GM19043 (cell line): Measurements from ENCODE around the gene ECT2L.

Experiments used
- ATAC-seq: cut with Tn5 transposase; IDR thresholded peaks from one replicate; pipeline ENCODE4 v1.9.1; 2021; ENCODE audit warnings: low read depth; ENCODE audit not compliant: unreplicated experiment

Gene ECT2L

GRCh38 chr6:138795809-138796603 is at the start of gene ECT2L:
ECT2L (plus strand) TSS chr6:138796087; CDS start chr6:138813275, 17,188 bp downstream.
- ATAC-seq, result no peak

DNA sequence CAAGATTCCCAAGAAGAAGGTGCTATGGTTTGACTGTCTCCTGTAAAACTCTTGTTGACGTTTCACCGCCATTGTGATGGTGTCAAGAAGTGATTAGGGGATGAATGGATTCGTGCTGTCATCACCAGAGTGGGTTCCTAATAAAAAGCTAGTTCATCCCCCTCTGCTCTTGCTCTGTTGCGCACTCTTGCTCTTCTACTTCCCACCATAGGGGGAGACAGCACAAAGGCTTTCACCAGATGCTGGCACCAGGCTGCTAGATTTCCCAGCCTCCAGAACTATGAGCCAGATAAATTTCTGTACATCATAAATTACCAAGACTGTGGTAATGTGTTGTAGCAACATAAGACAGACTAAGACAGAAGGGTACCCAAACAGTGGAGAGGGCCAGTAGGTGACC is 43.9 kb upstream of the ECT2L start:
- no peak for ATAC-seq

DNA sequence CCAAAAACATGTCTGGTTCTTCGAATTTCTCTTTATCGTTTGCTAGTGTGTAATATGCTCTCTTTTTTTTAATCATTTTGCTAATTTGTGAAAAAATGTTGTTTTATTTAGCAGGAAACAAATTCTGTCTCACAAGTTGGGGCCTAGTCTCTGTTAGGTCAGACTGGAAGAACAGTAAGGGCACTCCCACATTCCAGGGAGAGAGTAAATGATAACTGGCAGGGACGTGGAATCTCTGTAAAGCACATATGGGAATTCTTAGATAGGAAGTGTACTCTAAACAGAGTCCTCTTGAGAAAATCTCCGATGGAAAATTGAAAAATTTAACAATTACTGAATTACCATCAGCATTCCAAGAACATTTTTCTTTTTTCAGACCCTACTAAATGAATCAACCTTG is 38.8 kb upstream of the ECT2L start:
- no peak for ATAC-seq

DNA sequence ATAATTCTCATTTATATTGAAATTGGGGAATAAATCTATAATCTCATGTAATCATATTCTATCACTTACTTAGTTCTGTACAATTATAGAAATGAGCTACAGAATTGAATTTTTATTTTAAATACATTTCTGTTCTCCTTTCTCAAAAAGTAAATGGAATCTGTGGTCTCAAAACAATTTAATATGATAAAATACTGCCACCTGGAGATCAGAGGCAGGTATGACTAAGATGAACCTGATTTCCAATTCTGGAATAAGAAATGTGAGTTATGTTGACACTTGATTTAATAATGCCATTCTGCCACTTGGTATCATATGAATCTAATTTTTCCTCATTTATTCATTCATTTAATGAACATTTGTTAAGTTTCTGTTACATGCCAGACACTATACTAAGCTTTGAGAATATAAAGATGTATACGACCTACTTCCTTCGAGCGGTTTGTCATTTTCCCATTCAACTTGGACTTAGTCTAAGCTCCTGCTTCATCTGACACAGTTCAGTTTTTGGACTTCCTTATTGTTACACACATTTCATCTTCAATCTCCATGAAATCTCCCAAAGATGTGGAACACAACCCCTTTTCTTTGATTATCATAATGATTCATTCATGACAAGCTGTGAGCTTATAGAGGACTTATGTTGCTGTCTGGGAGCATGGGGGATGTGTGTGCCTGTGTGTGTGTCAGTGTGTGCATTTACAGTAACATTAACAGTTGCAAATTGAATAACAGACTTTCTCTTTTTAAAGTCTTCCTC is 29.8 kb upstream of the ECT2L start:
- no peak for ATAC-seq

GRCh38 chr6:138769102-138769676 is 26.7 kb upstream of the ECT2L start:
- no peak for ATAC-seq

DNA sequence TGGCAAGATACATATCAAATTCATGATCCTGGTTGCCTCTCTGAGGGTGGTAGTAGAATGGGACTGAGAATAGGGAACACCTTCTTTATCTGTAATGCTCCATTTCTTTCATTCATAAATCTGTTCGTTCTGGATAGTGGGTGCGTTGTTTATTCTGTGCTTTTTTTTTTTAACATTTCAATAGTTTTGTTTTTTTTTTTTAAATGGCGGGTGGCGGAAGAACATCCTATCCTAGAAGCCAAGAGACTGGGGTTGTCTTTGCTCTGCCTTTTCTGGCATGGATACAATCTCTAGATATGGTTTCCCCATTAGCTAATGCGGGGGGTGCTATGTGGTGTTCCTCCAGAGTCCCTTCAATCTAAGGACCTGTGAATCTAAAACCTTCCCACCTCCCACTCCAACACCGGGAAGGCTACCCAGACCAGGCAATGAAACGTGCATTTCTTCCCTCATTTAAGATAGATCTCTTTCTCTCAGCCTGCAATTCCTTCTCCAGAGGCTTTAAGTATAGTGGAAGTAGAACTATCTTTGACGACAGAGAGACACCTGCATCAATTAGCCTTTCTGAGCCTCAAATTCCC is 23.2 kb upstream of the ECT2L start:
- peak; percentile 1 for ATAC-seq

DNA sequence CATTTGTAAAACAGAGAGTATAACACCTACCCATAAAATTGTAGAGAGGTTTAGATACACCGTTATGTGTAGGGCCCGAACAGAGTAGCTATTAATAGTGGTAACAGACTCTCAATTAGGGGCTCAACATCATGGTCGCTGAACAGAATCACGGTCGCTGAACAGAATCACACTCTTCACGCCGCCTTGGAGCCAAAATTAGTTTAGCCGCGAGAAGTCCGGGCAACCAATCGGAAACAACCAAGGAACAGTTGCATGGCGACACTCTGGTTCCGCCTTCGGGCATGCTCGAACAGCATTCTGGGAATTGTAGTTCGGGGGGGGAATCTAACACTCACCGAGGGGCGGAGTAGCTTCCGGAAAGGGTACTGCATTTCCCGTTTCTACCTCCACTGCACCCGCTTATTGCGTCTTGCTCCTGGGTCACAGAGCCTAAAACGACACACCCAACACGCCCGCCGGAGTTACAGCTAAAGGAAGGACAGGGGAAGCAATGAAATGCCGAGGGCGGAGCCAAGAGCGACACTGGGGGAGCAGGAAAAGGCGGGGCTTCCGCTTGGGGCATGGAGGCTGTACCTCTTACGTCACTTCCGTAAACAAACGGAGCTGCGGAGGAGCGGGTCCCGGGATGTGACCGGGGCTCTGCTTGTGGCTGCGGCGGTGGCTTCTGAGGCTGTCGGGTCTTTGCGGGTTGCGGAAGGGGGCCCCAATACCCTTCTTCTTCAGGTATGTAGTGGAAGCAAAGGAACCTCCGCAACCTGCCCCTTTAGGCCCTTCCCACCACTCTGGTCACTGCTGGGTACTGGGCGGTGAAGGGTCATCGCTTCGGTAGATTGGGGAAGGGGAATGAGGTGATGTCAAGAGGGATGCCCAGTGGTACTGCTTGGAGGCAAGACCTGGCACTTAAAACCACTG is 22.5 kb upstream of the ECT2L start, which contains the start of gene CCDC28A:
Gene CCDC28A, plus strand, starts transcription at position 593 of the 915 bp plus-strand sequence. CDS start 2,352 bp downstream, outside the sequence.
- ATAC-seq, result peak; percentile 86

- ATAC-seq, result no peak
These were observed 21.5 kb upstream of the ECT2L start for GRCh38 chr6:138774370-138774769.

DNA sequence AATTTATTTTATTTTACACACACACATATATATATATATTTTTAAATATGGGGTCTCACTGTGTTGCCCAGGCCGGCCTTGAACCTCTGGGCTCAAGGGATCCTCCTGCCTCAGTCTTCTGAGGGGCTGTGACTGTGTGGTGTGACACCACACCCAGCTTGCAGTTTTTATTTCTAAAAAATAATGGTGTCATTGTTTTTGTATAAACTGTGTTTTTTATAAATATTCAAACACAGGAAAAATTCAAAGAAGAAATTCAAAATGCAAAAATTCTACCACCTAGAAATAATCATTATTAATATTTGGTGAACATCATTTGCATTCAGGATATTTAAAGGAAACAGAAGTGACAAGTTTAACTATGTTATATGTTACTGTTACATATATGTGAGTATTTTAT is 19.2 kb upstream of the ECT2L start:
- ATAC-seq, result no peak

- no peak for ATAC-seq
These were observed 17.6 kb upstream of the ECT2L start for GRCh38 chr6:138778331-138778730.

DNA sequence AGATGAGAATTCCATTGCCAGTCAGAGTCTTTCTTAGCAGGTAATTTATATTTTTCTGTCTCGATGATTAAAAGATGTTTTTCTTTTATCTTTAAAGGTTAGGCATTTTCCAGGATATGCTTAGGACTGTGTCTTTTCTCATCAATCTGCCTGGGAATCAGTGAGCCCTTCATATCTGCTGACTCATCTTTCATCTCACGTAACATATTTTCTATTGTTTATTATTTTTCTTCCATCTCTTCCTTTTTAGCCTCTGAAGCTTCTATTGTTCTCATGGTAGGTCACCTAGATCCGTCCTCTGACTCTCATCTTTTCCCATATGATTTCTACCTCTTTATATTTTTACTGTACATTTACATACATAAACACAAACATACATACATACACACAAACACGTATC is 13.6 kb upstream of the ECT2L start:
- ATAC-seq, result no peak

GRCh38 chr6:138785079-138785478 is 10.8 kb upstream of the ECT2L start:
- ATAC-seq, result no peak

- ATAC-seq, result no peak
These were observed 9.9 kb upstream of the ECT2L start for GRCh38 chr6:138785980-138786379.

GRCh38 chr6:138787138-138787537 is 8.7 kb upstream of the ECT2L start:
- ATAC-seq, result no peak

- no peak for ATAC-seq
These were observed 884 bp downstream of the ECT2L start for GRCh38 chr6:138796771-138797170.

DNA sequence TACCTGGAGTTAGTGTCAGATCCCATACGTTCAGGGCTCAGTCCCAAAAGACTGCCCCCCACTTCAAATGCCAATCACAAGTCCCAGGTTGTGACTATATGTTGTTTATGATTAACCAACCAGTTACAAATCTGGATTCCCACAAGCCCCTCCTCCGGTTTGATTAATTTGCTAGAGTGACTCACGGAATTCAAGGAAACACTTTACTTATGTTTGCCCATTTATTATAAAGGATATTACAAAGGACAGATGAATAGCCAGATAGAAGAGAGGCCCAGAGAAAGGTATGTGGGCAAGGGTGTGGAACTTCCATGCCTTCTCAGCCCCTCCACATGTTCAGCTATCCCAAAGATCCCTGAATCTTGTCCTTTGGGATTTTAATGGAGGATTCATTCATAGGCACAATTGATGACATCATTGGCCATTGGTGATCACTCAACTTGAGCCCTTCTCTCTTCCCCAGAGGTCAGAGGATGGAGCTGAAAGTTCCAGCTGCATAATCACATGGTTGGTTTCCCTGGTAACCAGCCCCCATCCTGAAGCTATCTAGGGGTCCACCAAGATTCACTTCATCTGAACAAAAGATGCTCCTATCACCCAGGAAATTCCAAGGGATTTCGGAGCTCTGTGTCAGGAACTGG is 2.0 kb downstream of the ECT2L start:
- no peak for ATAC-seq

DNA sequence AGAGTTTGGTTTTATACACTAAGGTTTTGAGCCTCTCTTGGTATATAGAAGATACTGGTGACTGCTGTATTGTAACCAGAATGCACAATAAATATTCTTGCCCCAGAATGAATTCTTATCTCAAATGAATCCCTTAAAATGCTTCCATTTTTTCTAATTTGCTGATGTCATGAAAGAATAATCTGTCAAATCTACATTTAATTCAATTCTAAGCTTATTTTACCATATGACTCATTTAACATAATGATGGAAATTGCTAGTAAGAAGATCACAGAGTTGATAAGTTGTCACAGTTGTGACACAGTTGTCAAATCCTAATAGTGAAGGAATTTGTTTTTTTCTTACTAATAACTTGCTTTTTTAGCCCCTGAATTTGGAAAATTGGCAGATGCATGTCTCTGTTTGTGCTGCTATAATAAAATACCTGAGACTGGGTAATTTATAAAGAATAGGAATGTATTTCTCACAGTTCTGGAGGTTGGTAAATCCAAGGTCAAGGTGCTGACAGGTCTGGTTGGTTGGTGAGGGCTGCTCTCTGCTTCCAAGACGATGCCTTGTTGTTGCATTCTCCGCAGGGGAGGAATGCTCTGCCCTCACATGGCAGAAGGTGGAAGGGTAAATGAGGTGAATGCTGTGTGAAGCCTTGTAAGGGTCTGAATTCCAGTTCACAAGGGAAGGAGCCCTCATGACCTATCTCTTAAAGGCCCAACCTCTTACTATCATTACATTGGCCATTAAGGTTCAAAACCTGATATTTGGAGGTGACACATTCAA is 4.7 kb downstream of the ECT2L start:
- ATAC-seq, result no peak

GRCh38 chr6:138803331-138803730 is 7.4 kb downstream of the ECT2L start:
- ATAC-seq, result no peak

GRCh38 chr6:138803861-138804260 is 8.0 kb downstream of the ECT2L start:
- no peak for ATAC-seq
